ENCODE data around the gene TBRG4. TPM values are rescaled to one million over a fixed set of nuclear protein-coding genes. Genes with fewer than 3 reads are reported as not detected.

TBRG4 gene
- total RNA-seq, 4 donors from 2014 or later, result 45.7 to 60.1 (median 53.7) TPM

GRCh38 chr7:45057878-45058277 is 53.6 kb downstream of the TBRG4 start:
- TF ChIP-seq CTCF (IDR thresholded peaks at IDR 0.05), result no peak
- no peak for TF ChIP-seq POLR2AphosphoS5 (IDR thresholded peaks at IDR 0.05)
- TF ChIP-seq POLR2A (IDR thresholded peaks at IDR 0.05; ENCODE audit: low read depth), result no peak
- TF ChIP-seq EP300 (IDR thresholded peaks at IDR 0.05), result no peak
- Histone ChIP-seq H3K4me1 (no peaks in the 10 kb centered on the region), H3K27ac (replicated peaks in 1 of 4) (no peak overlapping the region), H3K9me3 (no peaks in the 10 kb centered on the region), H3K36me3 (peaks cover 0 to 9% (median 0%) of the 10 kb centered on the region in 4 donors), H3K27me3 (no peaks in the 10 kb centered on the region), H3K4me3 (no peak overlapping the region)
- intact Hi-C loops (cut with DNase I), result no loop called here
- WGBS, result 98% methylated on average over 5 of the region's 5 CpGs
- no peak for DNase-seq (ENCODE audit: extremely low spot score)

- over 99% methylated on average over 5 of the region's 5 CpGs for WGBS
- Histone ChIP-seq H3K9me3 (no peaks in the 10 kb centered on the region), H3K4me3 (no peak overlapping the region), H3K36me3 (peaks cover 0 to 23% (median 3%) of the 10 kb centered on the region in 4 donors), H3K27me3 (no peaks in the 10 kb centered on the region), H3K27ac (replicated peaks in 1 of 4) (no peak overlapping the region), H3K4me1 (no peaks in the 10 kb centered on the region)
- TF ChIP-seq POLR2A (IDR thresholded peaks at IDR 0.05; ENCODE audit: low read depth) (no peak), EP300 (IDR thresholded peaks at IDR 0.05) (no peak), CTCF (IDR thresholded peaks at IDR 0.05) (no peak), POLR2AphosphoS5 (IDR thresholded peaks at IDR 0.05) (no peak)
- intact Hi-C loops (cut with DNase I), result no loop called here
- no peak for DNase-seq (ENCODE audit: extremely low spot score)
Observed at GRCh38 chr7:45055594-45056219, 55.8 kb downstream of the TBRG4 start.

GRCh38 chr7:45055016-45055415 is 56.5 kb downstream of the TBRG4 start:
- TF ChIP-seq CTCF (IDR thresholded peaks at IDR 0.05), result no peak
- no peak for TF ChIP-seq POLR2AphosphoS5 (IDR thresholded peaks at IDR 0.05)
- TF ChIP-seq EP300 (IDR thresholded peaks at IDR 0.05), result no peak
- no peak for TF ChIP-seq POLR2A (IDR thresholded peaks at IDR 0.05; ENCODE audit: low read depth)
- WGBS, result 93% methylated on average over 5 of the region's 5 CpGs
- Histone ChIP-seq H3K36me3 (peaks cover 0 to 28% (median 6%) of the 10 kb centered on the region in 4 donors), H3K9me3 (no peaks in the 10 kb centered on the region), H3K4me1 (no peaks in the 10 kb centered on the region), H3K4me3 (no peak overlapping the region), H3K27ac (replicated peaks in 1 of 4) (no peak overlapping the region), H3K27me3 (no peaks in the 10 kb centered on the region)
- no peak for DNase-seq (ENCODE audit: extremely low spot score)
- intact Hi-C loops (cut with DNase I), result no loop called here

- WGBS, result 86% methylated on average over 3 of the region's 3 CpGs
- DNase-seq (ENCODE audit: extremely low spot score), result no peak
- Histone ChIP-seq H3K4me1 (no peaks in the 10 kb centered on the region), H3K4me3 (no peak overlapping the region), H3K36me3 (peaks cover 0 to 31% (median 9%) of the 10 kb centered on the region in 4 donors), H3K27ac (replicated peaks in 1 of 4) (no peak overlapping the region), H3K9me3 (no peaks in the 10 kb centered on the region), H3K27me3 (no peaks in the 10 kb centered on the region)
- intact Hi-C loops (cut with DNase I), result no loop called here
- TF ChIP-seq CTCF (IDR thresholded peaks at IDR 0.05) (no peak), POLR2A (IDR thresholded peaks at IDR 0.05; ENCODE audit: low read depth) (no peak), EP300 (IDR thresholded peaks at IDR 0.05) (no peak), POLR2AphosphoS5 (IDR thresholded peaks at IDR 0.05) (no peak)
Observed at GRCh38 chr7:45054442-45054841, 57.1 kb downstream of the TBRG4 start.

- no peak for DNase-seq (ENCODE audit: extremely low spot score)
- intact Hi-C loops (cut with DNase I), result no loop called here
- no peak overlapping the region for H3K4me3 ChIP-seq
- no peaks in the 10 kb centered on the region for H3K9me3 ChIP-seq
- 97% methylated on average over 5 of the region's 5 CpGs for WGBS
- H3K4me1 ChIP-seq, result no peaks in the 10 kb centered on the region
- H3K27ac ChIP-seq (replicated peaks in 1 of 4), result no peak overlapping the region
- TF ChIP-seq CTCF (IDR thresholded peaks at IDR 0.05) (no peak), POLR2AphosphoS5 (IDR thresholded peaks at IDR 0.05) (no peak), EP300 (IDR thresholded peaks at IDR 0.05) (no peak), POLR2A (IDR thresholded peaks at IDR 0.05; ENCODE audit: low read depth) (no peak)
- no peaks in the 10 kb centered on the region for H3K27me3 ChIP-seq
- H3K36me3 ChIP-seq, result peaks cover 0 to 36% (median 14%) of the 10 kb centered on the region in 4 donors
Observed at GRCh38 chr7:45053941-45054340, 57.6 kb downstream of the TBRG4 start.

Data from esophagus muscularis mucosa (tissue), 4 donors.